ENCODE results near the gene PDPN.

The PDPN gene

DNA sequence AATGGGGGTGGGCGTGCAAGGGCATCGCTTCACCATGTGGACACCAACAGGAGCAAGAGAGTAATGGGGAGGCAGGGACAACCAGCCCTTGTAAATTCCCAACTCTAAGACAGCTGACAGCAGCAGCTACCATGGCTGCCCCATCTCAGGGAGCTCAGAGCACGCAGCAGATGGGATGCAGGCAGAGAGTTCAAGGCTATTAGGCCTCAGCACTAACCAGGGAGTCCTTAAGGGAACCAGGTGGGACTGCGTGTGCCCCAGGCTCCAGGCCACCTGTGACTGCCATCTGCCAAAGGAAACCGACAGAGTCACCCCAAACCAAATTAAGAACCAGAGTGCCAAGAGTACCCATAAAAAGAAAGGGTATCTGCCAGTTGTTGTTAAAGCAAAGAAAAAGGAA is 82.7 kb downstream of the PDPN start:
- H3K4me3 ChIP-seq (ENCODE audit: low read depth, low read length), result no peak overlapping the region
- TF ChIP-seq CTCF (conservative IDR thresholded peaks at IDR 0.05; ENCODE audit: low read depth, low read length), result no peak
- no peak for DNase-seq (ENCODE audit: low read depth)

All from choroid plexus epithelial cell (primary cell).